ENCODE results near the gene SEC14L5. TPM values are rescaled to one million over a fixed set of nuclear protein-coding genes. Genes with fewer than 3 reads are reported as not detected.
"Not testable (repeated sequence)": the region's sequence is repeated elsewhere in the genome, so short reads cannot be mapped to it uniquely, and the experiment has no call there.

The SEC14L5 gene
- total RNA-seq, 1 donor, result under 0.01 TPM

DNA sequence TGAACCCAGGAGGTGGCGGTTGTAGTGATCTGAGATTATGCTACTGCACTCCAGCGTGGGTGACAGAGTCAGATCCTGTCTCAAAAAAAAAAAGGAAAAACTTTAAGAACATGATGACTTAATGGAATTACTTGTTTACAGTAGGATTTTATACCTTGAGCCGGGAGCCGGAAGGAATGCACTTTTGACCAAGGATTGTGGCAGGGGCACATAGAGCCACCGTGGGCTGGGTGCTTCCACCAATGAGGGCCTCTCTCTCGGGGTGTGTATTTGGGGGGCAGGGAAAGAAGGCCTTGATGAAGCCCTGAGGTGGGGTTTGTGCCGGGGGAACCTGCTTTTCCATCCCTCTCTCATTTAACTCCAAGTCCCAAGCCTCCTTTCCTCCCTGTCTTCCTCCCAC lies 82.3 kb downstream of the SEC14L5 start:
- no peak for DNase-seq (ENCODE audit: low read depth)
- TF ChIP-seq, protein P1, sequence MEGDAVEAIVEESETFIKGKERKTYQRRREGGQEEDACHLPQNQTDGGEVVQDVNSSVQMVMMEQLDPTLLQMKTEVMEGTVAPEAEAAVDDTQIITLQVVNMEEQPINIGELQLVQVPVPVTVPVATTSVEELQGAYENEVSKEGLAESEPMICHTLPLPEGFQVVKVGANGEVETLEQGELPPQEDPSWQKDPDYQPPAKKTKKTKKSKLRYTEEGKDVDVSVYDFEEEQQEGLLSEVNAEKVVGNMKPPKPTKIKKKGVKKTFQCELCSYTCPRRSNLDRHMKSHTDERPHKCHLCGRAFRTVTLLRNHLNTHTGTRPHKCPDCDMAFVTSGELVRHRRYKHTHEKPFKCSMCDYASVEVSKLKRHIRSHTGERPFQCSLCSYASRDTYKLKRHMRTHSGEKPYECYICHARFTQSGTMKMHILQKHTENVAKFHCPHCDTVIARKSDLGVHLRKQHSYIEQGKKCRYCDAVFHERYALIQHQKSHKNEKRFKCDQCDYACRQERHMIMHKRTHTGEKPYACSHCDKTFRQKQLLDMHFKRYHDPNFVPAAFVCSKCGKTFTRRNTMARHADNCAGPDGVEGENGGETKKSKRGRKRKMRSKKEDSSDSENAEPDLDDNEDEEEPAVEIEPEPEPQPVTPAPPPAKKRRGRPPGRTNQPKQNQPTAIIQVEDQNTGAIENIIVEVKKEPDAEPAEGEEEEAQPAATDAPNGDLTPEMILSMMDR (IDR thresholded peaks at IDR 0.05; ENCODE audit: insufficient read depth, low read depth, low read length), result no peak
- H3K4me3 ChIP-seq (ENCODE audit: low read depth, low read length), result no peak overlapping the region

DNA sequence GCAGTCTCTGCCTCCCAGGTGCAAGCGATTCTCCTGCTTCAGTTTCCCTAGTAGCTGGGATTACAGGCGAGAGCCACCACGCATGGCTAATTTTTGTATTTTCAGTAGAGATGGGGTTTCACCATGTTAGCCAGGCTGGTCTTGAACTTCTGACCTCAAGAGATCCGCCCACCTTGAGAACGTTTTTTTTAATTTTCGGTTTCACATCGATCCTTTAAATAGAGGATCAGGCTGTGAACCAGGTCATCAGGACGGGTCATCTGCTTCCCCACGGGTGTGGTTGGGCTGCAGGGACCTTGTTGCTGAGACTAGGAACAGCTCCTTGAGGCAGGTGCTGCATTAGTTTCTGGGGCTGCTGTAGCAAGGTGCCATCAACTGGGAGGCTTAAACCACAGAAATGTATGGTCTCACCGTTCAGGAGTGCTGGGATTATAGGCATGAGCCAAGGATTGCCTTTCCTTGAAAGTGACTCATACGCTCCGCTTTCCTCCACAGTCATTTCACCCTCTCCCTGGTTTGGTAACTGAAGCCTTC lies 83.5 kb downstream of the SEC14L5 start:
- TF ChIP-seq, protein P1 (IDR thresholded peaks at IDR 0.05; ENCODE audit: insufficient read depth, low read depth, low read length), result no peak
- no peak overlapping the region for H3K4me3 ChIP-seq (ENCODE audit: low read depth, low read length)
- DNase-seq (ENCODE audit: low read depth), result peak; percentile 45

DNA sequence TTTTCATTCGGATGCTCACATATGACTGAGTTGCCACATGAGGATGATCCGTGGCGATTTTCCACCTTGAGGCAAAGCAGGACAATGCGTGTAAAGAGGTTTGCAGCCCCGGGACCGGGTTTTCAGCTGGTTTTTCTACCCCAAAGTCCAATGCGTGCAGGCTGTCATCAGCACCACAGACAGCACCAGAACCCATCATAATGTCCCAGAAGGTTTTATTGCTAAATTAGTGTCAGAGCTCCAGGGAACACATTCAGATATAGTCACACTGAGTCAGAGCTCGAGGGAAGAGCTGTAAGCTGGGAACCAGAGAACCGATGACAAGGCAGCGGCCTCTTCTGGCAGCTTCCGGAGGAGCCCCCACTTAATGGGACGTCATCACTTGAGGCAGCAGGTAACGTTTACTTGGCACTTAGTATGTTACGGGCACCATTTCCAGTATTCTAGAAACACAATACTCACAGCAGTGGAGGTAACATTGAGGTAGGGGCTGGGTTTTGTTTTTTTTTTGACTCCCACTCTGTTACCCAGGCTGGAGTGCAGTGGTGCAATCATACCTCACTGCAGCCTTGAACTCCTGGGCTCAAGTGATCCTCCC lies 84.5 kb downstream of the SEC14L5 start:
- TF ChIP-seq, protein P1 (IDR thresholded peaks at IDR 0.05; ENCODE audit: insufficient read depth, low read depth, low read length), result no peak
- no peak for DNase-seq (ENCODE audit: low read depth)
- no peak overlapping the region for H3K4me3 ChIP-seq (ENCODE audit: low read depth, low read length)

DNA sequence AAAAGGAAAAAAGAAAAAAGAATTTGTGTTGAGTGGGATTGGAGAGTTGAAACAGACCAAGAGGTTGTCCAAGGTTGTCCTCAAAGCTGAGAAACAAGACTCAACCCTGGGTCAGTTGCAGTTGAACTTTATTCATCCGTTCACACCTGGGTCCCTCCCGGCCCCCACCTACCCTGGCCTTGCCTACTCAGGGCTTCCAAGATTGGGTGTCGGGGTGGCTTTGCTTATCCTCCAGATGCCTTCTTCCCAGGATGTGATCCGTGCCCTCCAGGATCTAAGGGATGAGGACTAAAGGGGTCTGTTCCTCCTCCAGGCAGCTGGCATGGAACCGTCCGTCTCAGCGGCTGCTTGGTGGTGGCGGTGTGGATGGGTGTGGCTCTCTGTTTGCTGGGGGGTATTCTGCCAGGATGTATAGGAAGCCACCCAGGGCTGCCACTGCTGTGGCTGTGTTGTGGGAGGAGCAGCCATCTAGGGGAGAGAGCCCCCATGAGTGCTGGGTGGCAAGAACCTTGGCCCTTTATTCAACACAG lies 85.9 kb downstream of the SEC14L5 start:
- no peak for DNase-seq (ENCODE audit: low read depth)
- H3K4me3 ChIP-seq (ENCODE audit: low read depth, low read length), result no peak overlapping the region
- TF ChIP-seq, protein P1 (IDR thresholded peaks at IDR 0.05; ENCODE audit: insufficient read depth, low read depth, low read length), result no peak

DNA sequence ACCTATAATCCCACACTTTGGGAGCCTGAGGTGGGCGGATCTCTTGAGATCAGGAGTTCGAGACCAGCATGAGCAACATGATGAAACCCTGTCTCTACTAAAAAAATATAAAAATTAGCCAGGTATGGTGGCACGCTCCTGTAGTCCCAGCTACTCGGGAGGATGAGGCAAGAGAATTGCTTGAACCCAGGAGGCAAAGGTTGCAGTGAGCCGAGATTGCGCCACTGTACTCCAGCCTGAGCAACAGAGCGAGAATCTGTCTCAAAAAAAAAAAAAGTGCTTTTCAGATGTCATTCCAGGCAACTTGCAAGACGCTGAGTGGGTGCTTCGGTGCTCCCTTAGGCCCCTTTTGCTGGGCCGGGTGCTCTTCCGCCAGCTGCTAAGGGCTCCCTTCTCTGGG lies 86.5 kb downstream of the SEC14L5 start:
- not testable (repeated sequence) for H3K4me3 ChIP-seq (ENCODE audit: low read depth, low read length); DNase-seq (ENCODE audit: low read depth)

DNA sequence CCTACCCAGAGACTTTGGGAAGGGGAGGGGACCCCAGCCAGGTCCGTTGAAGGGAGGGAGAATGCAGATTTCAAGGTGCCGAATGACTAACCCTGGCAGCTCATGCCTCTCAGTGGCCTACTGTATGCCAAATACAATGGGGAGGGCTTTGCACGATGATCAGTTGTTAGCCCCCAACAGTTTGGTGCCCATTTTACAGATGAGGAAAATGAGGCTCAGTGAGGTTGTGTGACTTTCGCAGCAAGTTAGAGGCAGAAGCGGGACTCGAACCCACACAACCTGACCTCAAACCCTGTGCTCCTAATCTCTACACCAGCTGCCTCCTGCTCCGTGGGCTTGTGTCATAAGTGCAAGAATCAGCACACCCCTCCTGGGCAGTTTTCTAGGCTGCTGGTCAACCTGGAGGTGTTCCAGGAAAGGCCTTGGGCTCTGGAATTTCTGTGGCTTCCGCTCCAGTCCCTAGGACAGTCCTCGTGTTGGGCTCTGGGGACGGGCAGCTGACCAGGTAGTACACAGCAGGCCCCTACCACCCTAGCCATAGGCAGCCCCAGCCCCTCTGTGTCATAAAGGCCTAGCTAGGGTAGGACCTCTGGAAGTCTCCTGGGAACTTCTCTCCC lies 87.5 kb downstream of the SEC14L5 start:
- TF ChIP-seq, protein P1 (IDR thresholded peaks at IDR 0.05; ENCODE audit: insufficient read depth, low read depth, low read length), result no peak
- no peak overlapping the region for H3K4me3 ChIP-seq (ENCODE audit: low read depth, low read length)
- no peak for DNase-seq (ENCODE audit: low read depth)

DNA sequence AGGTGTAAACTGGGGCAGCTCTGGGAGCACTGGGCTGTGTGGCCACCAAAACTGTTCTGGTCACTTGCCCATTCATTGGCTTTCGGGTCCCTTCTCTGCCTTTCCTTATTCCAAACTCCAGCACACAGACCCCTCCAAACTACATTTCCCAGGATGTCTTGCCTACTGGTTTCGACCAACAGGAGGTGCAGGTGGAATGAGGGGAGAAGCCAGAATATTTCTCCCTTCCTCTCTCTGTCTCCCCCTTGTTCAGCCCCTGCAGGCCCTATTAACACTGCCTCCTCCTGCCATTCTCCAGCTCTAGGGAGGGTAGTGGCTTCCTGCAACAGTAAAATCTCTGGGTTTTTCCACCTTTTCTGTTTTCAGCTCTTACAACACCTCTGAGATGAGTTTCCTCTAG lies 88.8 kb downstream of the SEC14L5 start:
- no peak for DNase-seq (ENCODE audit: low read depth)

More for the DNA sequence above, 88.8 kb downstream of the SEC14L5 start:
- TF ChIP-seq, protein P1 (IDR thresholded peaks at IDR 0.05; ENCODE audit: insufficient read depth, low read depth, low read length), result no peak
- no peak overlapping the region for H3K4me3 ChIP-seq (ENCODE audit: low read depth, low read length)

Data from fibroblast of villous mesenchyme (primary cell).